ENCODE measurements around the gene C15orf62. TPM values are rescaled to one million over a fixed set of nuclear protein-coding genes. Genes with fewer than 3 reads are reported as not detected.

C15orf62 gene
- total RNA-seq, 1 donor from 2014 or later = 0.96 TPM

DNA sequence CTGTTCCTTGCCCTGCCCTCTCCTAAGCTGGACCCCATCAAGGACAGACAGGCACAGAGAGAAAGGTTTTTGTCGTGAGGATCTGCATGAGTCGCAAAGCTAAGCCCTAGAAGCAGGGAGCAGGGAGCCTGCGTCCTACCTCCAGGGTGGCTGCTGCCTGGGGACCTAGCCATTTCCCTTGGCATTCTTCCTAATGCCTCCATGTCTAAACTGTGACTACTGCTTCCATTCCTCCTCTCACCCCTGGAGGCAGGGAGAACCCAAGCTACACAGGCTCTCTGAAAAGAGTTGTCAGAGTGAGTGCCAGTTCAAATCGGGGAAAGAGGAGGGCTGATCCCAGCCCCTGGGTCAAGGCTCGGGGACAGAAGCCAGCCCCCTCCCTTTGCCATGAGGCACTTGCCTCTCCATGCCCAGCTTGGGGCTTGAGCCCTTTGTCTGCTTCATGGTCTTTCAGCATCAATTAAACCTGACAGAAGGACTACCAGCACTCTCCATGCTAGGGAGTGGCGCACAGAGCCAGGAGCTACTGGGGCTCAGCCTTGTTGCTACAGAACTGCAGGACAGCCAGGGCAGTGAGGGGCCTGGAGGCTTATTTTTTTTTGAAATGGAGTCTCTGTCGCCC, 3.5 kb upstream of the C15orf62 start:
- ATAC-seq (no peak), DNase-seq (no peak)
- no peaks in the 10 kb centered on the region for H3K9me3 ChIP-seq
- H3K4me3 ChIP-seq = no peak overlapping the region
- H3K4me1 ChIP-seq = peaks cover 51% of the 10 kb centered on the region
- intact Hi-C loops (cut with DNase I) = no loop called here
- TF ChIP-seq, protein P1, sequence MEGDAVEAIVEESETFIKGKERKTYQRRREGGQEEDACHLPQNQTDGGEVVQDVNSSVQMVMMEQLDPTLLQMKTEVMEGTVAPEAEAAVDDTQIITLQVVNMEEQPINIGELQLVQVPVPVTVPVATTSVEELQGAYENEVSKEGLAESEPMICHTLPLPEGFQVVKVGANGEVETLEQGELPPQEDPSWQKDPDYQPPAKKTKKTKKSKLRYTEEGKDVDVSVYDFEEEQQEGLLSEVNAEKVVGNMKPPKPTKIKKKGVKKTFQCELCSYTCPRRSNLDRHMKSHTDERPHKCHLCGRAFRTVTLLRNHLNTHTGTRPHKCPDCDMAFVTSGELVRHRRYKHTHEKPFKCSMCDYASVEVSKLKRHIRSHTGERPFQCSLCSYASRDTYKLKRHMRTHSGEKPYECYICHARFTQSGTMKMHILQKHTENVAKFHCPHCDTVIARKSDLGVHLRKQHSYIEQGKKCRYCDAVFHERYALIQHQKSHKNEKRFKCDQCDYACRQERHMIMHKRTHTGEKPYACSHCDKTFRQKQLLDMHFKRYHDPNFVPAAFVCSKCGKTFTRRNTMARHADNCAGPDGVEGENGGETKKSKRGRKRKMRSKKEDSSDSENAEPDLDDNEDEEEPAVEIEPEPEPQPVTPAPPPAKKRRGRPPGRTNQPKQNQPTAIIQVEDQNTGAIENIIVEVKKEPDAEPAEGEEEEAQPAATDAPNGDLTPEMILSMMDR (IDR thresholded peaks at IDR 0.05) = no peak
- peaks cover 13% of the 10 kb centered on the region for H3K36me3 ChIP-seq
- no peak overlapping the region for H3K27ac ChIP-seq
- H3K27me3 ChIP-seq = no peaks in the 10 kb centered on the region

DNA sequence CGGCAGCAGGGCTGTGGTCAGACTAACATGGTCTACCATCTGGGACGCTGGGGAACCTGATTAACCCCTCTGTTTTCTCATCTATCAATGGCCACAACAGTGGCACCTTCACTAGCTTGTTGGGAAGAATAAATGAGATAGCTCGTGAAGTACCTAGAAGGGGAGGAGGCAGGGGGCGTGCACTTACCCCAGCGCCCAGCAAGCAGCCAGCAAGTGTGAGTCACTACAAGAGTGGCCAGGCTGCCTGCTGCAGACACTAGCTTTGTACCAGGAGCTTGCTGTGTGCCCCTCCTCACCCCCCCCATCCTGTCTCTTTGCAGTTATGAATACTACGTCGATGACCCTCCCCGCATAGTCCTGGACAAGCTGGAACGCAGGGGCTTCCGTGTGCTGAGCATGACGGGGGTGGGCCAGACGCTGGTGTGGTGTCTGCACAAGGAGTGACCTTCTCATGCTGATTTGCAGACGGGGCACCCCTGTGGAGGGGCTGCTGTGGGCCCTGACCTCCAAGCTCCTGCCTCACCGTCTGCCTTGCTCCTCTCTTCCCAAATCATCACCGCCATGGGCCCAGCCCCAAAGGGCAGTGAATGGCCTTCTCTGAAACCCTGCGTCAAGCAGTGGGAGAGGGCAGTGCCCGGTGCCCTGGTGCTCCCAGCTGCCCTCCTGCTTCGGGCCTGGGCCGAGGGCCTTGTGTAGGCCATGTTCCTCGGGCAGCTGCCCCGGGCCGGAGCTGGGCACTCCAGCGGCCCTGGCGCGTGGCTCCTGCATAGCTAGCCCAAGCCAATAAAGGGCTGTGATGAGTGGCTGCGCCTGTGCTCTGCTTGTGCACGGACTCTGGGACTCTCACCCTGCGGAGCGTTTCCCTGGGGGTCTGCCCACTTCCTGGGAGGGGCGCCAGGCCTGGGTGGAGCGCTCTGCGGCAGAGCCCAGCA, 2.6 kb upstream of the C15orf62 start:
- ATAC-seq (no peak), DNase-seq (no peak)
- Histone ChIP-seq H3K9me3 (no peaks in the 10 kb centered on the region), H3K4me1 (peaks cover 51% of the 10 kb centered on the region), H3K27me3 (no peaks in the 10 kb centered on the region), H3K4me3 (no peak overlapping the region), H3K27ac (no peak overlapping the region), H3K36me3 (peaks cover 14% of the 10 kb centered on the region)
- TF ChIP-seq, protein P1 (IDR thresholded peaks at IDR 0.05) = no peak
- intact Hi-C loops (cut with DNase I) = no loop called here

DNA sequence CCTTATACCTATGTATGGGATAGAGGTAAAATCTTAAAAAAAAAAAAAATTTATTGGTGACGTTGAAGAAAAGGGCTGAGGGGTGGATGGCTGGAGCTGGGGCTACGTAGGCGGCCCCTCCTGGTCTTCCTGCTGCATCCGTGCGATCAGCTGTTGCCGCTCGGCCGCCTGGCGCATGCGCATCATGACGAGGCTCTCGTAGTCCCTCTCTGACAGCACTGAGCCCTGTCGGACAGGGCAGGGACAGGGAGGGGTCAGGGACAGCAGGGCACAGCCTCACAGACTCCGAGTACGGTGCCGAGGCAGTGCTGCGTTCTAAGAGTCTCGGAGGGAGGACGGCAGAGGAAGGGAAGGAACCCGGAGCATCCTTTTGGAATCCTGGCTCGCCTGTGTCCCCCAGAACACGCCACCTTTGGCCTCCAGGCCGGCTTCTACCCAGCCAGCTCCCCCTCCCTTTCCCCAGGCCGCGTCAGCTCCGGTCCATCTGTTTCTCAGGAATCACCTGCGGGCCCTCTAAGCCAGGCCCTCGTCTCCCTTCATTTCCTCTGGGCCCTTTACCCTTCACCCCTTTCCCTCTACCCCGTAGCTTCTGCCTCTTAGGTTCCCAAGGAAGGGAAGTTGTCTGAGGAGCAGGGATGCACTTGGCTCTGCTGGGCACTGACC, 1.8 kb upstream of the C15orf62 start:
- intact Hi-C loops (cut with DNase I) = no loop called here
- H3K4me1 ChIP-seq = peaks cover 46% of the 10 kb centered on the region
- H3K9me3 ChIP-seq = no peaks in the 10 kb centered on the region
- peaks cover 19% of the 10 kb centered on the region for H3K36me3 ChIP-seq
- DNase-seq (no peak), ATAC-seq (no peak)
- H3K27me3 ChIP-seq = no peaks in the 10 kb centered on the region
- H3K27ac ChIP-seq = no peak overlapping the region
- no peak overlapping the region for H3K4me3 ChIP-seq
- TF ChIP-seq, protein P1 (IDR thresholded peaks at IDR 0.05) = no peak

DNA sequence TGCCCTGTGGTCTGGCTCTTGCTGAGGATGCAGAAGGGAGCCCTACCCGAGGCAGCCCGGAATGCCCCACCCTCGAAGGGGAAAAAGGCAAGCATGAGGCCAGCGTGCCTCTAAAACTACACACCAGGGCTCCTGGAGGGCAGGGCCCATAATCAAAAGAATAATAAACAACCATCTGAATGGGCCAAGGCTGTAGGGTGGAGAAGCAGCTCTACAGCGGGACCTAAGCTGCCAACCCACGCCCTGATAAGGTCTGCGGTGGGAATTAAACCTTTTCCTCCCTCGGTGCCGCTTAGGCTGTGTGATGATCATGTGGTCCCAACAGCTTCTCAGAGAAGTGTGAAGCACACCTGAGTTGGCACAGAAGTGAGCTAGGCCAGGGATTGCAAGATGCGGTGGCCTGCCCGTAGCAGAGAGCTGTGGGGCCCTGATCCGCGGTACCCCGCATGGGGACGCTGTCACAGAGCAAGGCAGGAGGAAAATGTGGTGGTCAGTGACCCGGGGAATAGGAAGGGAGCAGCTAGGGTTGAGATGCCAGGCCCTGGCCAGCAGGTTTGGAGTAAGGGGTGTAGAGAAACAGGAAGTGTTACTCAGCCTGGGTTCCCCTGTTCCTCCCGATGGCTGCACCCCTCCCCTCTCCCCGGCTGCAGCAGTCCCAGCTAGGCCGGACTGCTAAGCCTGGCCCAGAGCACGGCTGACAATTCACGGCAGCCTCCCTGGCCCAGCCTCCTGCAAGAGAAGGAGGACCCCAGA, 1.1 kb upstream of the C15orf62 start:
- TF ChIP-seq, protein P1 (IDR thresholded peaks at IDR 0.05) = no peak
- peaks cover 26% of the 10 kb centered on the region for H3K36me3 ChIP-seq
- no peak overlapping the region for H3K4me3 ChIP-seq
- H3K9me3 ChIP-seq = no peaks in the 10 kb centered on the region
- ATAC-seq (no peak), DNase-seq (no peak)
- peaks cover 40% of the 10 kb centered on the region for H3K4me1 ChIP-seq
- H3K27me3 ChIP-seq = no peaks in the 10 kb centered on the region
- H3K27ac ChIP-seq = peak overlapping the region; percentile 44
- intact Hi-C loops (cut with DNase I) = no loop called here

DNA sequence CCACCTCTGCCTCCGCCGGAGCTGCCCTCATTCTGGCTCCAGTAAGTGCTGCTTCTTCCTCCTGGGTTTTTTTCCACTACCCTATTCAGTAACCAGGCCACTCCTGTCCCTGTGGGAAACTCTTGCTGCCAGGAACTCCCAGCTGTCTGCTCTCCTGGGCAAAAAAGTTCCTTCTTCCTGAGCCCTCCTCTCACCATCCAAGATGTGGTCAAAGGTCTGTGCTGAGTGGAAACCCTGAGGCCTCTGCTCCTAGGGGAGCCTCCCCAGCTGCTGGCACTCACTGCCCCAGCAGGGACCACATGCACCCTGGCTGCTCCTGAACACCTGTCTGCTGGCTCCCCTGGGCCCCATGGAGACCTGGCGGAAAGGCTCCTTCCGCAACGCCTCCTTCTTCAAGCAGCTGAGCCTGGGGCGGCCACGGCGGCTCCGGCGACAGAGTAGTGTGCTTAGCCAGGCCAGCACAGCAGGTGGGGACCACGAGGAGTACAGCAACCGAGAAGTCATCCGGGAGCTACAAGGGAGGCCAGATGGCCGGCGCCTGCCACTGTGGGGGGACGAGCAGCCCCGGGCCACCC, 454 bp downstream of the C15orf62 start:
- intact Hi-C loops (cut with DNase I) = no loop called here
- ATAC-seq (no peak), DNase-seq (no peak)
- H3K4me1 ChIP-seq = peaks cover 29% of the 10 kb centered on the region
- no peaks in the 10 kb centered on the region for H3K9me3 ChIP-seq
- H3K27me3 ChIP-seq = no peaks in the 10 kb centered on the region
- TF ChIP-seq, protein P1 (IDR thresholded peaks at IDR 0.05) = no peak
- H3K4me3 ChIP-seq = no peak overlapping the region
- peaks cover 42% of the 10 kb centered on the region for H3K36me3 ChIP-seq
- peak overlapping the region; percentile 44 for H3K27ac ChIP-seq

Data from upper lobe of right lung (tissue), 1 donor.